ENCODE measurements around the gene EDC4. TPM values are rescaled to one million over a fixed set of nuclear protein-coding genes. Genes with fewer than 3 reads are reported as not detected.

The EDC4 gene
- total and polyA plus RNA-seq, 2 experiments from 2014 or later = 39.6 to 98.5 TPM

GRCh38 chr16:67844497-67844896, 28.4 kb upstream of the EDC4 start:
- Mint-ChIP-seq H3K4me1 (peaks cover 47% of the 10 kb centered on the region), H3K27me3 (ENCODE audit: insufficient read depth, low read depth, poor library complexity) (peaks cover 16% of the 10 kb centered on the region)
- ATAC-seq = no peak

More at GRCh38 chr16:67844497-67844896, 28.4 kb upstream of the EDC4 start:
- H3K27ac Mint-ChIP-seq = no peak overlapping the region; the same call in 1 of the 2 replicates
- peaks cover 17% of the 10 kb centered on the region for H3K36me3 Mint-ChIP-seq (ENCODE audit: low read depth)
- peak overlapping the region; percentile 97; the same call in 1 of the 2 replicates for H3K27ac ChIP-seq (ENCODE audit: low read depth)
- peaks cover 53% of the 10 kb centered on the region for H3K79me2 ChIP-seq (replicated peaks; ENCODE audit: insufficient read depth)
- no peaks in the 10 kb centered on the region for H3K36me3 ChIP-seq (ENCODE audit: insufficient read depth)
- H3K4me1 ChIP-seq (ENCODE audit: insufficient read depth) = peaks cover 37% of the 10 kb centered on the region
- H4K20me1 ChIP-seq (replicated peaks; ENCODE audit: insufficient read depth) = peaks cover 31% of the 10 kb centered on the region
- no peak overlapping the region for H2AFZ ChIP-seq
- H3K4me2 ChIP-seq = peak overlapping the region; percentile 87
- TF ChIP-seq CTCF (conservative IDR thresholded peaks at IDR 0.05; ENCODE audit: low read depth in 2 of 2) = no peak
- TF ChIP-seq ZNF462 (CRISPR knock-in tag; IDR thresholded peaks at IDR 0.05) = no peak
- no peak for TF ChIP-seq STAT1 (IDR thresholded peaks at IDR 0.05; ENCODE audit: unreplicated experiment)
- no peak for TF ChIP-seq CREB1 (CRISPR knock-in tag; IDR thresholded peaks at IDR 0.05; ENCODE audit: low read depth)
- TF ChIP-seq ETS1 (IDR thresholded peaks at IDR 0.05) = no peak
- no peak for TF ChIP-seq EZH2phosphoT487 (IDR thresholded peaks at IDR 0.05; ENCODE audit: unreplicated experiment)
- TF ChIP-seq ZNF114 (CRISPR knock-in tag; IDR thresholded peaks at IDR 0.05) = no peak
- TF ChIP-seq REST (IDR thresholded peaks at IDR 0.05; ENCODE audit: unreplicated experiment) = no peak
- no peak for TF ChIP-seq ZNF331 (CRISPR knock-in tag; IDR thresholded peaks at IDR 0.05; ENCODE audit: low read depth)
- H3F3A ChIP-seq (replicated peaks; ENCODE audit: low read depth) = peaks cover 34% of the 10 kb centered on the region
- peak; percentile 27 for DNase-seq (ENCODE audit: low spot score)
- peak overlapping the region; percentile 80 for H3K4me3 Mint-ChIP-seq
- no peaks in the 10 kb centered on the region for H3K27me3 ChIP-seq (ENCODE audit: insufficient read depth)
- H3K9me2 ChIP-seq (ENCODE audit: insufficient read depth) = no peaks in the 10 kb centered on the region
- H3K4me3 ChIP-seq = peak overlapping the region; percentile 91
- H3K9me3 Mint-ChIP-seq = no peaks in the 10 kb centered on the region

Measured in GM23338 (cell line).